WI38 (cell line): ENCODE data around the gene PRRG4.
"Not testable (repeated sequence)": the region's sequence is repeated elsewhere in the genome, so short reads cannot be mapped to it uniquely, and the experiment has no call there.

Experiments
- H3K4me3 ChIP-seq: 2 replicates; pipeline ENCODE4 v1.5.1; 2011; ENCODE audit warnings: low read depth, mild to moderate bottlenecking, control low read depth, low read length
- TF ChIP-seq, protein P1 (sequence below): IDR thresholded peaks from 2 replicates; pipeline ENCODE4 v1.5.1; 2012; ENCODE audit warnings: low read depth, mild to moderate bottlenecking, control low read depth, low read length

Gene PRRG4

DNA sequence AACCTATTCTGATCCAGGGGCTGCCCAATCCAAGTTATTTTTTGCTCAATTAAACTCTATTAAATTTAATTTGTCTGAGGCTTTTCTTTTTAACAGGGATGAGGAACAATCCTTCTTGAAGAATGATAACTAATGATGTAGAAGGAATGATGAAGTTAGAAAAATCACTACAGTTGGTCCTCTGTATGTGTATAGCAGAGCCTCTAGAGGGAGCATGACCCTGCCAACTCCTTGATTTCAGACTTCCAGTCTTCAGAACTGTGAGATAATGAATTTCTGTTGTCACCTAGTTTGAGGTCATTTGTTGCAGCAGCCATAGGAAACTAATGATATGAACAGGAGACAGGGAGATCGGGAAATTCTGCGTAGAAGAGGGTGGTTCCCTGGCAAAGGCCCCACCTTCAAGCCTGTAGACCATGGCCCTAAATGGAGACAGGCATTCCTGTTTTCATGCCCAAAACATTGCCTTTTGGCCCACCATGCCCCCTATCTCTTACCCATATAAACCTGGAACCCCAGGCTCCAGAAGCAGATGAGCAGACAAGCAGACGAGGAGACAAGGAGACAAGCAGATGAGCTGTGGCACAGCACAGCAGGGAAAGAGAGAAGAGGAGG lies 55.1 kb downstream of the PRRG4 start:
- TF ChIP-seq, protein P1, sequence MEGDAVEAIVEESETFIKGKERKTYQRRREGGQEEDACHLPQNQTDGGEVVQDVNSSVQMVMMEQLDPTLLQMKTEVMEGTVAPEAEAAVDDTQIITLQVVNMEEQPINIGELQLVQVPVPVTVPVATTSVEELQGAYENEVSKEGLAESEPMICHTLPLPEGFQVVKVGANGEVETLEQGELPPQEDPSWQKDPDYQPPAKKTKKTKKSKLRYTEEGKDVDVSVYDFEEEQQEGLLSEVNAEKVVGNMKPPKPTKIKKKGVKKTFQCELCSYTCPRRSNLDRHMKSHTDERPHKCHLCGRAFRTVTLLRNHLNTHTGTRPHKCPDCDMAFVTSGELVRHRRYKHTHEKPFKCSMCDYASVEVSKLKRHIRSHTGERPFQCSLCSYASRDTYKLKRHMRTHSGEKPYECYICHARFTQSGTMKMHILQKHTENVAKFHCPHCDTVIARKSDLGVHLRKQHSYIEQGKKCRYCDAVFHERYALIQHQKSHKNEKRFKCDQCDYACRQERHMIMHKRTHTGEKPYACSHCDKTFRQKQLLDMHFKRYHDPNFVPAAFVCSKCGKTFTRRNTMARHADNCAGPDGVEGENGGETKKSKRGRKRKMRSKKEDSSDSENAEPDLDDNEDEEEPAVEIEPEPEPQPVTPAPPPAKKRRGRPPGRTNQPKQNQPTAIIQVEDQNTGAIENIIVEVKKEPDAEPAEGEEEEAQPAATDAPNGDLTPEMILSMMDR, result peak; percentile 54
- no peak overlapping the region for H3K4me3 ChIP-seq

DNA sequence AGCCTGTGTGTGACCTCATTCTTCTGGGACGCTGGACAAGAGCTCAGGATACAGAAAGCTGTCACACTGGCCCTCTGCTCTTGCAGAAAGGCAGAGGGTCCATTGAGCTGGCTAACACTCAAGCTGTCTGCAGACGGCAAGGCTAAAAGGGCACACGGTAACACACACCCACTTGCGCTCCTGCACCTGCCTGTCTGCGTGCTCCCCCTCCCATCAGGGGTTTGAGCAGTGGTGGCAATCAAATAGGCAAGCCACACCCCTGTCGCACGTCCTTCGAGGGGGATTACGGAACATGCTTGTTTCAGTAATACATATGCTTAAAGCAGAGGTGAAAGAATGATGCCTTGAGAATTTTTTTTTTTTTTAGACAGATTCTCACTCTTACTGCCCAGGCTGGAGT lies 55.8 kb downstream of the PRRG4 start:
- TF ChIP-seq, protein P1, result no peak
- no peak overlapping the region for H3K4me3 ChIP-seq

DNA sequence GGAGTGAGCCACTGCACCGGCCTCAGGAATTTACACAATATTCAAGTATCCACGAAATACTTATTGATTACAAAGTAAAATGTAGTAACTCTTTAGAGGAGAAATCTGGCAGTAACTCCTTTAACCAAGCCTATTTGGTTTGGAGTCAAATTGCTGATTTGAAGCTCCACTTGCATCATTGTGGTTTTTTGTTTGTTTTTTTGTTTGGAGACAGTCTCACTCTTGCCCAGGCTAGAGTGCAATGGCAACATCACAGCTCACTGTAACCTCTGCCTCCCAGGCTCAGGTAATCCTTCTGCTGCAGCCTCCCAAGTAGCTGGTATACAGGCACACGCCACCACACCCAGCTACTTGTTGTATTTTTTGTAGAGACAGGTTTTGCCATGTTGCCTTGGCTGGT lies 56.5 kb downstream of the PRRG4 start:
- TF ChIP-seq, protein P1, result no peak
- no peak overlapping the region for H3K4me3 ChIP-seq

DNA sequence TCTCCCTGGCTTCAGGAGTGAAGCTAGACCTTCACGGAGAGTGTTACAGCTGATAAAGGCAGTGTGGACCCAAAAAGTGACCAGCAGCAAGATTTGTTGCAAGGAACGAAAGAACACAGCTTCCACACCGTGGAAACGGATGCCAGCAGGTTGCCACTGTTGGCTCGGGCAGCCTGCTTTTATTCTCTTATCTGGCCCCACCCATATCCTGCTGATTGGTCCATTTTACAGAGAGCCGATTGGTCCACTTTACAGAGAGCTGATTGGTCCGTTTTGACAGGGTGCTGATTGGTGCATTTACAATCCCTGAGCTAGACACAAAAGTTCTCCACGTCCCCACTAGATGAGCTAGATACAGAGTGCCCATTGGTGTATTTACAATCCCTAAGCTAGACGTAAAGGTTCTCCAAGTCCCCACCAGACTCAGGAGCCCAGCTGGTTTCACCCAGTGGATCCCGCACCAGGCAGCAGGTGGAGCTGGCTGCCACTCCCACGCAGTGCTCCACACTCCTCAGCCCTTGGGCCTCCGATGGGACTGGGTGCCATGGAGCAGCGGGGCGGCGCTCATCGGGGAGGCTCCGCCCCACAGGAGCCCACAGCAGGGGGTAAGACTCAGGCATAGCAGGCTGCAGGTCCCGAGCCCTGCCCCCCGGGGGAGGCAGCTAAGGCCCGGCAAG lies 58.1 kb downstream of the PRRG4 start:
- H3K4me3 ChIP-seq, result not testable (repeated sequence)

DNA sequence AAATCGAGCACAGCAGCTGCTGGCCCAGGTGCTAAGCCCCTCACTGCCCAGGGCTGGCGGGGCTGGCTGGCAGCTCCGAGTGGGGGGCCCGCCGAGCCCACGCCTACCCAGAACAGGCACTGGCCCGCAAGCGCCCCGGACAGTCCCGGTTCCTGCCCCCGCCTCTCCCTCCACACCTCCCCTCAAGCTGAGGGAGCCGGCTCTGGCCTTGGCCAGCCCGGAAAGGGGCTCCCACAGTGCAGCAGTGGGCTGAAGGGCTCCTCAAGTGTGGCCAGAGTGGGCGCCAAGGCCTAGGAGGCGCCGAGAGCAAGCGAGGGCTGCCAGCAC lies 58.6 kb downstream of the PRRG4 start:
- H3K4me3 ChIP-seq, result not testable (repeated sequence)

DNA sequence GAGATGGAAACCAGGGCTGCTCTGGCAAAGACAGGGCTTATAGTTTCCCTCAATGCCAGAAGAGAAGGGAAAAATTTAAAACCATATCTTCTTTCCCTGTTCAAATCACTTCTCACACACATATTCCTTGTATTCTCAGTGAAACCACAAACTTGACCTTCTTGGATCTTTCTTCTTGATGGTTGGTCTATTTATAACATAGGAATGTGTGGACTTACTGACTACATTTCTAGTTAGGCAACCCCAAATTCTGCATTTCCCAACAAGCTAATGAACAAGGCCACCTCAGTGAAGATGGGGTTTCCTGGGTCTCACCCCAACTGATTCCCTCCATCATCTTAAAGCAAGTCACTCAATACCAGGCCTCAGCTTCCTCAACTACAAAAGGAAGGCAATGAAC lies 59.1 kb downstream of the PRRG4 start:
- H3K4me3 ChIP-seq, result no peak overlapping the region
- TF ChIP-seq, protein P1, result no peak

DNA sequence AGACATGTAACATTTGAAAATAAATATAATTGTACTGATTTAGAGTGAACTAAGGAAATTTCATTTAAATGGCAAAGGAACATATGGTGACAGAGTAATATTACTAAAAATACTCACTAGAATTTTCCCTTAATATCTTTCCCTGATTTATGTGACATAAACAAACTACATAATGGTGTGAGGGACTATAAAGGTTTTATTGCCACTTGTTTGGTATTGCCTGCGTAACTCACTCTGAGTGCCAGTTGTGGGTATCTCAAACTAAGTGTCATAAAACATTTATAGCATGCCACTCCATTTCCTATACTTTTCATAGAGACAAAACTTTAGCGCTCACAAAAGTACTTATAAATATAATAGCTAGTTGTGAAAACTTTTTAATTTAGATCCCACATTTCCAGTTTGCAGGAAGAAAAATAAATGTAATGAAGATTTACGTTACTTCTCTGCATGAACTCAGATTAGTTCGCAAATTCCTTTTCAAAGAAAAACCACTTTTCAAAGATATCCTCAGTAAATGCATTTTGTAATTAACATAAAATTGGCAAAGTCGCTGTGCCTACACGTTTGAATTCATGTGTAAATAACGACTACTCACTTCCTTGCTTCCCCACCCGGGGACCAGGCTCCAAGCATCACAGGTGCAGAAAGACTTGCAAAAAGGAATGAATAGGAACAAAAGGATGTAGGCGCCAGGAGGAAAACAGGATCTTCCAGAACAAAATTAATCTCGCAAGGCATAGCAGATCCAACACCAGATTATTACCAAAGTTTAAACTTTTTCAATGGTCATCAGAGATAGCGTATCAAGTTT lies 61.3 kb downstream of the PRRG4 start:
- no peak overlapping the region for H3K4me3 ChIP-seq
- TF ChIP-seq, protein P1, result no peak

DNA sequence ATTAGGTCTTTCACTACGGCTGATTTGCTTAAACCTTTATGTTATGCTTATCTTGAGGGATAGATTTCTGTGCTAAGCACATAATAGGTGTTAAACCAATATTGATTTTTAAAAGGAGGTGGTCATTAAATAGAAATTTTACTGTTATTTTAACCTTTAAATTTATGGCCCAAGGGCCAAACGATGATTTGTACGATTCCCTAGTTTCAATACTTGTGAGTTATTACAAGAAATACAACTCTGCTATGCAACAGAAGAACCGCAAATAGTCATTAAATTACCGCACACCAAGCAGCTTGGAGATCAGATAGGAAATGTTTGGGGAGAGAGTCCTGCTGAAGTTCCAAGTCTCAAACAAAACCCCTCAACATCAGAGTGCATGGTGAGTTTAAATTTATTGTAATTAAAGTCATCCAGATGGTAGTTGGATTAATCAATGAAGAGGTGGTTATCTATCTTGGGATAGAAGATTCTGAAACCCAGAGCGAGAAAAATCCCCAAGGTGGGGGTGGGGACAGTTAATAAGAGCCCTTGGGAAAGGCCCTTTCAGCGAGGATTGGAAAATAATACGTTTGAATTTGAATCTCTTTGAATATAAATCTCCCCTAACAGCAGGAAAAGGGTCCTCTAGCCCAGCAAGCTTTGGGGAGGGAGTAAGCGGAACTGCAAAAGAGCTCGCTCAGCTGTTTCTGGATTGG lies 62.1 kb downstream of the PRRG4 start:
- H3K4me3 ChIP-seq, result peak overlapping the region; percentile 74
- TF ChIP-seq, protein P1, result no peak
